ENCODE measurements around the gene XRCC1. TPM values are rescaled to one million over a fixed set of nuclear protein-coding genes. Genes with fewer than 3 reads are reported as not detected.
"Not testable (repeated sequence)": the region's sequence is repeated elsewhere in the genome, so short reads cannot be mapped to it uniquely, and the experiment has no call there.

Gene XRCC1
- total RNA-seq, 1 donor from 2014 or later, result 34.5 TPM

DNA sequence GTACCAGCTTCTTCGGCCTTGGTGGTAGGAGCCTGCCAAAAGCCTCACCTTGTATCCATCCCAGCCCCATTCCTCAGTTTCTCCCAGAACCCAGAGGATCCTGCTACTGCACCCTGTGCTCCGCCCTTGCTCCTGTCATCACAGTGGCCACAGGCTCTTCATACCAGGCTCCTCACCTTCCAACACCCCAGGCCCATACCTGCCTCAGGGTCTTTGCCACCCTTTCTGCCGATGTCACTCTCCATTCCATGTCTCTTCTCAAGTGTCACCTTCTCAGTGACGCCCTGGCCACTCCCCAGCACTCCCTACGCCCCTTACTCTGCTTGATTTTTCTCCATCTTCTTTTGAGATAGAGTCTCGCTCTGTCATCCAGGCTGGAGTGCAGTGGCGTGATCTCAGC lies 34.5 kb upstream of the XRCC1 start:
- ChIA-PET CTCF (no interaction called here), POLR2A (no interaction called here)
- Mint-ChIP-seq H3K4me3 (no peak overlapping the region), H3K36me3 (ENCODE audit: low read depth) (peaks cover 43% of the 10 kb centered on the region), H3K27ac (no peak overlapping the region), H3K9me3 (no peaks in the 10 kb centered on the region), H3K27me3 (no peaks in the 10 kb centered on the region), H3K4me1 (peaks cover 11% of the 10 kb centered on the region)
- no peak for DNase-seq
- intact Hi-C loops (cut with micrococcal nuclease), result no loop called here
- TF ChIP-seq, protein P1, sequence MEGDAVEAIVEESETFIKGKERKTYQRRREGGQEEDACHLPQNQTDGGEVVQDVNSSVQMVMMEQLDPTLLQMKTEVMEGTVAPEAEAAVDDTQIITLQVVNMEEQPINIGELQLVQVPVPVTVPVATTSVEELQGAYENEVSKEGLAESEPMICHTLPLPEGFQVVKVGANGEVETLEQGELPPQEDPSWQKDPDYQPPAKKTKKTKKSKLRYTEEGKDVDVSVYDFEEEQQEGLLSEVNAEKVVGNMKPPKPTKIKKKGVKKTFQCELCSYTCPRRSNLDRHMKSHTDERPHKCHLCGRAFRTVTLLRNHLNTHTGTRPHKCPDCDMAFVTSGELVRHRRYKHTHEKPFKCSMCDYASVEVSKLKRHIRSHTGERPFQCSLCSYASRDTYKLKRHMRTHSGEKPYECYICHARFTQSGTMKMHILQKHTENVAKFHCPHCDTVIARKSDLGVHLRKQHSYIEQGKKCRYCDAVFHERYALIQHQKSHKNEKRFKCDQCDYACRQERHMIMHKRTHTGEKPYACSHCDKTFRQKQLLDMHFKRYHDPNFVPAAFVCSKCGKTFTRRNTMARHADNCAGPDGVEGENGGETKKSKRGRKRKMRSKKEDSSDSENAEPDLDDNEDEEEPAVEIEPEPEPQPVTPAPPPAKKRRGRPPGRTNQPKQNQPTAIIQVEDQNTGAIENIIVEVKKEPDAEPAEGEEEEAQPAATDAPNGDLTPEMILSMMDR (IDR thresholded peaks at IDR 0.05), result no peak
- no peak for ATAC-seq (ENCODE audit: low read depth)

DNA sequence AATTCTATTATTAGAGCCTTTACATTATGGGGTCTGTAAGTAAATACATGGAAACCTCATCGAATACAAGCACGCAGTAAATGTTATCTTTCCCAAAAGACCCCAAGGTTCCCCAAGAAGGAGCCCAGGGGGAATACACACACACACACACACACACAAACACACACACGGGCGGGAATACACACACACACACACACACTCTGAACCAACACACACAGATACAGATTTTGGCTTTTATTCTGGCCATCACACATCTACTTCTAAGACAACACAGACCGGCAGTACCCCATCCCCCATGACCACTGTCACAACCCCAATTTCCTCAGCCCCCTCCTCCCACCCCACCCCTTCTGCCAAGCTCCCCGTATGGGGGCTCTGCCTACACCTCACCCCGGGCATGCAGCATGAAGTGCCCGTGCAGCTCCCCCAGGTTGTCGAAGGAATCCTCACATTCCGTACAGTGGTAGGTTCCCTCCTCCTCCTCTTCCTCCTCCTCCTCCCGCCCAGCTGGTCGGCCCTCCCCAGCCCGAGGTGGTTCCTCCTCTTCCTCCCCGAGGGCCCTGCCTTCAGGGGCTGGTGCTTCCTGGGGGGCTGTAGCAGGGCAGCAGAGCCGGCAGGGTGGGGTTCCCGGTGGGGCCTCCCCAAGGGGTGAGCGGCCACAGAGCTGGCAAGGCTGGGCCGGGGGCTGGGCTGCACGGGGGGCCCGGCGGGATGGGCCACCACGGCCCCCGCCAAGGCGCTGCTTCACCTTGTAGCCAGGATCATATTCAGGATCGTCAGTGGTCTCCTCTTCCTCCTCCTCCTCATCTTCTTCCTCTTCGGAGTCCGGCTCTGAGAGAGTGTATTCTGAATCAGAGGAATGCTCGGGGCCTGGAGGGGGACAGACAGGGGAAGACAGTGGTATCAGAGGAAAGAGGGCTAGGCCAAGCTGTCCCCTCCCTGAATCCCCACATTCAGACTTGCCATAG lies 32.2 kb upstream of the XRCC1 start:
- POLR2A ChIA-PET, result interaction anchor here (0.7 to 1.5 kb wide), 2 partner anchors 13 to 75 kb away, joined by 3 to 7 read pairs; no protein-coding TSS in a partner anchor
- CTCF ChIA-PET, result no interaction called here

DNA sequence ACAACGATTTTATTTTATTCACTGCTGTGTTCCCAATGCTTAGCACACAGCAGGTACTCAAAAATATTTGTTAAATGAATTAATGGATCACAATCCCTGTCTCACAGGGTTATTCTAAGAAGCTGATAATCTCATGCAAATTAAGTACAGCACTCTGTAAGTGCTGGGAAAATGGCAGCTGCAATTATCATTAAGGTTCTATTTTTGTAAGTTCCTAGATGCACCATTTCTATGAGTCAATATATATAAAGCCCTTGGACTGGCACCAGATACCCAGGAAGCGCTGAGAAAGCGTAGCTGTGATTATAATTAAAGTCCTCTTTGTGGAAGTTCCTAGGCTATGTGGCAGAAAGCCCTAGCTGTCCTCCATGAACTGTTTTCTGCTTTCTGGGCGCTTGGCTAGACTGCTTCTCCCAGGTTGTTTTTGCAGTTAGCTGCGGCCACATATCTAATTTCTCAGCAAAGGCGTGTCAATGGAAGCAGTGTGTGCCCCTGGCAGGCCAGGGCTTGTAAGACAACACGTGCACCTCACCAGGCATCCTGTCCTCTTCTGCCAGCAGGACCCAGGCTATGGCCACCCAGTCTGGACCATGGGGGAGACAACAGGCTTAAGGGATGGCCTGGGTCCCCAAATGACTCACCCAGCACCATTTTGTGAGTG lies 31.4 kb upstream of the XRCC1 start:
- no peak overlapping the region for H3K27ac Mint-ChIP-seq
- ChIA-PET CTCF (interaction anchor here (1.1 kb wide), 1 partner anchor 203 kb away, joined by 3 read pairs; no protein-coding TSS in a partner anchor), POLR2A (interaction anchor here (0.5 kb wide), 1 partner anchor 1178 kb away, joined by 5 read pairs; no protein-coding TSS in a partner anchor)
- H3K9me3 Mint-ChIP-seq, result no peaks in the 10 kb centered on the region
- no peak overlapping the region for H3K4me3 Mint-ChIP-seq
- ATAC-seq (ENCODE audit: low read depth), result no peak
- H3K4me1 Mint-ChIP-seq, result peaks cover 24% of the 10 kb centered on the region
- no peaks in the 10 kb centered on the region for H3K27me3 Mint-ChIP-seq
- TF ChIP-seq, protein P1 (IDR thresholded peaks at IDR 0.05), result no peak
- H3K36me3 Mint-ChIP-seq (ENCODE audit: low read depth), result peaks cover 25% of the 10 kb centered on the region
- intact Hi-C loops (cut with micrococcal nuclease), result no loop called here
- no peak for DNase-seq

More for the DNA sequence above, 32.2 kb upstream of the XRCC1 start:
- peaks cover 29% of the 10 kb centered on the region for H3K36me3 Mint-ChIP-seq (ENCODE audit: low read depth)
- TF ChIP-seq, protein P1 (IDR thresholded peaks at IDR 0.05), result no peak
- peaks cover 24% of the 10 kb centered on the region for H3K4me1 Mint-ChIP-seq
- no peaks in the 10 kb centered on the region for H3K27me3 Mint-ChIP-seq
- H3K9me3 Mint-ChIP-seq, result no peaks in the 10 kb centered on the region
- no peak overlapping the region for H3K27ac Mint-ChIP-seq
- intact Hi-C loops (cut with micrococcal nuclease), result no loop called here
- ATAC-seq (ENCODE audit: low read depth) (no peak), DNase-seq (no peak)
- H3K4me3 Mint-ChIP-seq, result no peak overlapping the region

DNA sequence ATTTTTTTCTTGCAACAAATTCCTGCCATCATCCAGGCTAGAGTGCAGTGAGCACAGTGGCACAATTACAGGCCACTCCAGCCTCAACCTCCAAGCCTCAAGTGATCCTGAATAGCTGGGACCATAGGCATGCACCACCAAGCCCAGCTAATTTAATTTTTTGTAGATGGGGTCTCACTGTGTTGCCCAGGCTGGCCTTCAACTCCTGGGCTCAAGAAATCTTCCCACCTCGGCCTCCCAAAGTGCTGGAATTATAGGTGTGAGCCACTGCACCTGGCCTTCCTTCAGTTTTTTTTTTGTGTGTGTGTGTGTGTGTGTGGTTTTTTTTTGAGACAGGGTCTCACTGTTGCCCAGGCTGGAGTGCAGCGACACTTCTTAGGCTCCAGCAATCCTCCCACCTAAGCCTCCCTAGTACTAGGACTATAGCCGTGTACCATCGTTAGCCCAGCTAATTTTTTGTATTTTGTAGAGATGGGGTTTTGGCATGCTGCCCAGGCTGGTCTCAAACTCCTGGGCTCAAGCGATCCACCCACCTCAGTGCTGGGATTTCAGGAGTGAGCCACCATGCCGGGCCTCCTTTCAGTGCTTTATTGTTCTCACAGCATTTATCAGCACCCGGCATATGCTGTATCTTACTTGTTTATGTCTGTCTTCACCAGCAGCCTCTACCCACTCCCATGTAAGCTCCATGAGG lies 30.7 kb upstream of the XRCC1 start:
- no peaks in the 10 kb centered on the region for H3K27me3 Mint-ChIP-seq
- TF ChIP-seq, protein P1 (IDR thresholded peaks at IDR 0.05), result no peak
- peaks cover 29% of the 10 kb centered on the region for H3K36me3 Mint-ChIP-seq (ENCODE audit: low read depth)
- no peak for DNase-seq
- no peak overlapping the region for H3K27ac Mint-ChIP-seq
- no peak overlapping the region for H3K4me3 Mint-ChIP-seq
- intact Hi-C loops (cut with micrococcal nuclease), result no loop called here
- ChIA-PET CTCF (interaction anchor here (1.1 kb wide), 1 partner anchor 204 kb away, joined by 3 read pairs; no protein-coding TSS in a partner anchor), POLR2A (interaction anchor here (0.5 to 0.7 kb wide), 3 partner anchors 10 to 1178 kb away, joined by 3 to 5 read pairs (median 3); no protein-coding TSS in a partner anchor)
- peaks cover 24% of the 10 kb centered on the region for H3K4me1 Mint-ChIP-seq
- H3K9me3 Mint-ChIP-seq, result no peaks in the 10 kb centered on the region
- ATAC-seq (ENCODE audit: low read depth), result no peak

DNA sequence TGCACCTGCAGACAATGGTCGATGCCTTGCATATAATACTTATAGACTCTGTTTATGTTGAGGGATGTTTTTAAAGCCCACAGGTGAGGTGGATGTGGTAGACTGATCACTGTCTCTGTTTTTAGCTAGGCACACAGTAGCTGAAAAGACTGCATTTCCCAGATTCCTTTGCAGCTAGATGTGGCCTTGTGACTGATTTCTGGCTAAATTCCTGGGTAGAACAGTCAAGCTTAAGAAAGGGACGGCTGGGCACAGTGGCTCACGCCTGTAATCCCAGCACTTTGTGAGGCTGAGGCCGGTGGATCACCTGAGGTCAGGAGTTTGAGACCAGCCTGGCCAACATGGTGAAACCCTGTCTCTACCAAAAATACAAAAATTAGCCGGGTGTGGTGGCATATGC lies 25.0 kb upstream of the XRCC1 start:
- H3K27ac Mint-ChIP-seq; H3K9me3 Mint-ChIP-seq; POLR2A ChIA-PET; ATAC-seq (ENCODE audit: low read depth); DNase-seq; H3K4me3 Mint-ChIP-seq; intact Hi-C loops (cut with micrococcal nuclease); H3K27me3 Mint-ChIP-seq: not testable (repeated sequence)
- CTCF ChIA-PET, result interaction anchor here (1.2 kb wide), 1 partner anchor 68 kb away, joined by 3 read pairs; no protein-coding TSS in a partner anchor
- Mint-ChIP-seq H3K36me3 (ENCODE audit: low read depth) (peaks cover 42% of the 10 kb centered on the region), H3K4me1 (peaks cover 47% of the 10 kb centered on the region)

Measured in activated B cell treated with CpG ODN at 0.5 μM for 24 hours (primary cell).